Glutamatergic neuron (in vitro differentiated cells): Measurements from ENCODE around the gene INTS7. TPM values are rescaled to one million over a fixed set of nuclear protein-coding genes. Genes with fewer than 3 reads are reported as not detected.

Source experiments
- DNase-seq: peaks from one replicate; pipeline ENCODE4 v3.0.0; 2022
- H3K27ac Mint-ChIP-seq: one replicate; pipeline ENCODE4 v1.8.0; 2020; ENCODE audit warnings: mild to moderate bottlenecking, mixed read lengths, inconsistent platforms; ENCODE audit not compliant: unreplicated experiment
- H3K27me3 Mint-ChIP-seq: one replicate; pipeline ENCODE4 v1.8.0; 2020; ENCODE audit warnings: mild to moderate bottlenecking, moderate library complexity, mixed read lengths, inconsistent platforms; ENCODE audit not compliant: unreplicated experiment
- H3K36me3 Mint-ChIP-seq: one replicate; pipeline ENCODE4 v1.8.0; 2020; ENCODE audit warnings: mild to moderate bottlenecking, mixed read lengths, inconsistent platforms; ENCODE audit not compliant: unreplicated experiment
- H3K4me1 Mint-ChIP-seq: one replicate; pipeline ENCODE4 v1.8.0; 2020; ENCODE audit warnings: mild to moderate bottlenecking, low read depth, mixed read lengths, inconsistent platforms; ENCODE audit not compliant: unreplicated experiment
- H3K4me3 Mint-ChIP-seq: one replicate; pipeline ENCODE4 v1.8.0; 2020; ENCODE audit warnings: mild to moderate bottlenecking, mixed read lengths, inconsistent platforms; ENCODE audit not compliant: unreplicated experiment
- H3K9me3 Mint-ChIP-seq: one replicate; pipeline ENCODE4 v1.8.0; 2020; ENCODE audit warnings: mild to moderate bottlenecking, moderate library complexity, mixed read lengths, inconsistent platforms; ENCODE audit not compliant: unreplicated experiment
- CTCF ChIP-seq: fragments of 200-600 bp; sonication (generic); IDR thresholded peaks from one replicate; pipeline ENCODE4 v1.5.0; 2021; ENCODE audit not compliant: partially characterized antibody, unreplicated experiment
- total RNA-seq: library from RNA; stranded (reverse); fragmentation: NEBNext Ultra II Directional; extraction: Animal tissue kit (Norgen Biotek cat#: 25700); gene quantifications from one replicate; pipeline ENCODE4 v1.2.1, GENCODE V29; 2021; ENCODE audit not compliant: unreplicated experiment

INTS7 gene
- total RNA-seq, 1 donor from 2014 or later = 17.6 TPM

GRCh38 chr1:211986628-211987254, 48.6 kb downstream of the INTS7 start:
- no peak overlapping the region for H3K27ac Mint-ChIP-seq
- no peaks in the 10 kb centered on the region for H3K9me3 Mint-ChIP-seq
- H3K36me3 Mint-ChIP-seq = no peaks in the 10 kb centered on the region
- no peaks in the 10 kb centered on the region for H3K4me1 Mint-ChIP-seq
- no peak overlapping the region for H3K4me3 Mint-ChIP-seq
- no peaks in the 10 kb centered on the region for H3K27me3 Mint-ChIP-seq
- DNase-seq = no peak
- no peak for TF ChIP-seq CTCF

- H3K4me1 Mint-ChIP-seq = no peaks in the 10 kb centered on the region
- H3K27ac Mint-ChIP-seq = no peak overlapping the region
- H3K4me3 Mint-ChIP-seq = no peak overlapping the region
- no peaks in the 10 kb centered on the region for H3K36me3 Mint-ChIP-seq
- H3K27me3 Mint-ChIP-seq = no peaks in the 10 kb centered on the region
- H3K9me3 Mint-ChIP-seq = no peaks in the 10 kb centered on the region
- no peak for DNase-seq
- no peak for TF ChIP-seq CTCF
Observed at GRCh38 chr1:211985556-211986264, 49.6 kb downstream of the INTS7 start.

GRCh38 chr1:211978596-211978995, 56.8 kb downstream of the INTS7 start:
- H3K4me3 Mint-ChIP-seq = no peak overlapping the region
- no peaks in the 10 kb centered on the region for H3K4me1 Mint-ChIP-seq
- H3K27me3 Mint-ChIP-seq = no peaks in the 10 kb centered on the region
- no peak overlapping the region for H3K27ac Mint-ChIP-seq
- DNase-seq = no peak
- no peaks in the 10 kb centered on the region for H3K36me3 Mint-ChIP-seq
- no peaks in the 10 kb centered on the region for H3K9me3 Mint-ChIP-seq
- no peak for TF ChIP-seq CTCF

- Mint-ChIP-seq H3K9me3 (no peaks in the 10 kb centered on the region), H3K27me3 (no peaks in the 10 kb centered on the region), H3K4me3 (no peak overlapping the region), H3K36me3 (no peaks in the 10 kb centered on the region), H3K4me1 (no peaks in the 10 kb centered on the region), H3K27ac (no peak overlapping the region)
- TF ChIP-seq CTCF = no peak
- no peak for DNase-seq
Observed at GRCh38 chr1:211975152-211975941, 60.0 kb downstream of the INTS7 start.
